GDM1 (cell line): ENCODE measurements around the gene CORO1C.
A peak's percentile ranks its signal among the peaks of the same experiment; 100 is the strongest.

Experiments
- DNase-seq: peaks from one replicate; lab custom pipeline; 2025; lab: John Stamatoyannopoulos, UW

The CORO1C gene

DNA sequence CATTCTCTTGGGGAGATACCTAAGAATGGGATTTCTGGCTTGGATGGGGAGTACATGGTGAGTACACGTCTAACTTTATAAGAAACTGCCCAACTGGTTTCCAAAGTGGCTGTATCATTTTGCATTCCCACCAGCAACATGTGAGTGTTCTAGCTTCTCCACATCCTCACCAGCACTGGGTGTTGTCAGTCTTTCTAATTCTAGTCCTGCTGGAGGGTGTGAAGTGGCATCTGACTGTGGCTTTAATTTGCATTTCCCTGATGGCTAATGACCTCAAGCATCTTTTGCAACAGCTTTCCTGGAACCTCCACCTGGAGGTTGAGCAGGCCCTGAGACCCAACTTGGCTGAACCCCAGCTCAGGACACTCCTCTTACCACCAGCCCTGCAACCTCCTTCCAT lies 115.4 kb downstream of the CORO1C start:
- DNase-seq, result no peak

GRCh38 chr12:108614639-108615038 lies 116.7 kb downstream of the CORO1C start:
- no peak for DNase-seq

DNA sequence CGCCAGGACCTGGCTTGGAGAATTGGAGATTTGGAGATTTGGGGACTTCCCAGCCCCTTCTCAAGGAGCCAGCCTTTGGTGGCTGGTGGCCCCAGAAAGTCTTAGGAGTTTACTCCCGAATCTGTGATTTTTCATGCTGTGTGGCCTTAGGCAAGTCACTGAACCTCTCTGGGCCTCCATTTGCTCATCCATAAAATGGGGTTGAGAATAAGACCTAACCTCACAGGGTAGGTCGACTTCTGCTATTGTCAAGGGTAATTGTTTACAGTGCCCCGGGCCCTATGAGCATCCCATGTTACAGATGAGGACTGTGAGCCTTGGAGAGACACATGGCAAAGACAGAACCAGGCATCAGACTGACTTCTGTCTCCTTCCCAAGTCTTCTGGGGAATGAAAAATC lies 117.3 kb downstream of the CORO1C start:
- DNase-seq, result no peak

DNA sequence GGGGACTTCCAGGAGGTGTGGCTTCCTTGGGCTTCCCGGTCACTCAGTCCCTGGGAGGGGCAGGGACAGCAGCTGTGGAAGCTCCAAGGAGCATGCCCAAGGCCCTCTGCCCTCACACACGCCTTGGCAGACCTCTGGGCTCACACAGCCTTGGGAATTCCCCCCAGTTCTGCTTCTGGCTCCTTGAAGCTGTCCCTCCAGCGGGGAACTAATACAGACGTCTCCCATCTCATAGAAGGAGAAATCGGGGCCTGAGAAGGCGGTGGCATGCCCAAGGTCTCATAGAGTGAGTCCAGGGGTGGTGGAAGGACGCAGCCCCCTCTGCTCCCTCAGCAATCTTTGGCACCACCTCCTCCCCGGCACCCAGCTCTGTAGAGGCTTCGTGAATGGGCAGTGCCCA lies 117.8 kb downstream of the CORO1C start:
- no peak for DNase-seq

GRCh38 chr12:108612788-108613282 lies 118.5 kb downstream of the CORO1C start:
- DNase-seq, result no peak

DNA sequence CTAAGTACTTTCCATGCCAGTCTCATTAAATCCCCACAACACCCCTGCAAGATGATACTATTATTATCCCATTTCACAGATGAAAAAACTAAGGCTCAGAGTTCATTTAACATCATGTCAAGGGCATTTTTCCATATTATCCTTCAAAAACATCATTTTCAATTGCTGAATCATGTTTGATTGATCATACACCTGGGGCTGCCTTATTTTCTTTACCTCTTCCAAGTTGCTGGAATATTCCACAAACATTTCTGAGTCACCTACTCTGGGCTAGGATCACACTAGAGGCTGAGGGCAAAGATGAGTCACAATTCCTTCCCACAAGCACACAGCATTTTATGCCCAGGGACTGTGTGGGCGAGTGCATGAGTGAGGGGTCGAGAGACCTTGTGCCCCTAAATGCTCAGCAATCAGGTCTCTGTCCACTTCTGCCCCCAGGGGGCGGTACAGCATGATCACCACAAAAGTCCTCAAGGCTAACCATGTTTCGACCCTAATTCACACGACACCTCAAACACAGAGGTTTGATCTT lies 119.4 kb downstream of the CORO1C start:
- peak; percentile 26 for DNase-seq

DNA sequence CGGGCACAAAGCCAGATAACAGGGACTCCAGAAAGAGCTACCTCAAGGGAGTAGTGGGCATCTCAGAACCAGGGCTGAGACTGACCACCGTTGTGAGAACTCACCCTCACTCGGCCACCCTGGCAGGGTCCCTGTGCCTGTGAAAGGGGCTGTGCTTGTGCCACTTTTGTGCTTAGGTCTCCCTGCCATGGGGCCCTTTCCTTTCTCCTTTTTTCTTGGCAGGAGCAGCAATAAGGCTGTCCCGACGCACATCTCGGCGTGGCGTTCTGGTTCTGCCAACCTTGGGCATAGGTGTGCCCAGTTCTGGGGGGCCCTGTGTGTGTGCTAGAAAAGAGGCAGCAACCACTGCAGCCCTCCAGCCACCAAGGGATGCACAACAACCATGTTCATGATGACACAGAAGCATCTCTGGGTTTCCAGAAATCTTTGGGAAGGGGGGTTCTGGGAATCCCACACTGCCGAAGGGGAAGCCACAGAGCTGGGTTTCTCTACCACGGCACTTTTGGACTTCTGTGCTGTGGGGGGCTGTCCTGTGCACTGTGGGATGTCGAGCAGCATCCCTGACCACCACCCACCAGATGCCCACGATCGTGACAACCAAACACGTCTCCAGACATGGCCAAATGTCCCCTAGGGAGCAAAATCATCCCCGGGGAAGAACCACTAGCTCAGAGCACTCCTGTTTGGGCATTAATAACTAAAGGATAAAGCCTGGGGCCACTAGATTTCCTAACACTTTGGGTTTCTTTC lies 120.3 kb downstream of the CORO1C start:
- no peak for DNase-seq

GRCh38 chr12:108610336-108610815 lies 120.9 kb downstream of the CORO1C start:
- DNase-seq, result no peak

DNA sequence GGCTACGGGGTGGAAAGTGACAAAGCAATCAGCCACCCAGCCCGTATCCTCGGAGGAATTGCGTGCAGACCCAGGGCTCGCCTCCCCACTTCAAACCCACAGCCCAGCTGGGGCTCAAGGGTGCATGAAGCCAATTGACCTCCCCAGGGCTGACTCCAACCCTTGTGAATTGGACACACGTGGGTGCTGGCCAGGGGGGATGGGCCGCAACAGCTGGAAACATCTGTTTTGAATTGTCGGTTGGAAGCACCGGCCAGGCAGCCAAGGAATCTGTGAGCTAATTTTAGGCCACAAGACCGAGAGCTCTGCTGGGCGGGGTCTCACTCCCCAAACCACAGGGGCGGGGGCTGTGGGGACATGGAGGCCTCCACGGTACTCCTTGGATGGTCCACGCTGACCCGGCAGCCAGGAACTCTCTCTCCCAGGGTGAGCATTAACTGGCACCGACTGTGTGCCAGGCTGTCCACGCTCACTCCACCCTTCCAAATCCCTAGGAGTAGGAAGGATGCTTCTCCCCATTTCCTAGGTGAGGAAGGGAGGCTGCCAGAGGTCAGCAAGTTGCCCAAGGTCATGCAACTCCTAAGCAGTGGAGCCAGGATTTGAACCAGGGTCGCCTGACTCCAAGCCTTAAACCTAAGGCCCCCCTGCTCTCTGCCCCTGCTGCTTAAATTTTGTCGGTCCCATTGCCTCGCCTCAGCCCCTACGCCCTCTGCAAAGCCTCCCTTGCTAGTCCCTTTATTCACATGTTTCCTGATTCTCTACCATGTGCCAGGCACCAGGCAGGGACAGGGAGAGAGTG lies 121.6 kb downstream of the CORO1C start:
- no peak for DNase-seq

DNA sequence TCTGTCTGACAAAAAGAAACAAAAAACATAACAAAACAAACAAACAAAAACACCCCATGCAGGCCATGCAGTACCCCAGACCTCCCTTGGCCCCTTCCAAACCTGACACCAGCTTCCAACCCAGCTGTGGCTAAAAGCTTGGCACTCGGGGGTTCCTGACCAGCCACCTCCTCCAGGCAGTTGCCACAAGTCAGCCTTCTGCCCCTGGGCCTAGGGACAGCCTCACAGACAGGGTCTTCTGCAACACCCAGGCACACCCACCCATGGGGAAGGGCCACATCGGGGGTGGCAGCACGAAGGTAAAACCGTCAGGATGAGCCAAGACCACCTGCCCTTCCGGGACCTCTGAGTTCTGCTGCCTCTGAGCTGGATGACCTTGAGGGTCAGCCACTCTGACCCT lies 122.7 kb downstream of the CORO1C start:
- no peak for DNase-seq

- no peak for DNase-seq
These were observed 123.2 kb downstream of the CORO1C start for GRCh38 chr12:108607981-108608600.

DNA sequence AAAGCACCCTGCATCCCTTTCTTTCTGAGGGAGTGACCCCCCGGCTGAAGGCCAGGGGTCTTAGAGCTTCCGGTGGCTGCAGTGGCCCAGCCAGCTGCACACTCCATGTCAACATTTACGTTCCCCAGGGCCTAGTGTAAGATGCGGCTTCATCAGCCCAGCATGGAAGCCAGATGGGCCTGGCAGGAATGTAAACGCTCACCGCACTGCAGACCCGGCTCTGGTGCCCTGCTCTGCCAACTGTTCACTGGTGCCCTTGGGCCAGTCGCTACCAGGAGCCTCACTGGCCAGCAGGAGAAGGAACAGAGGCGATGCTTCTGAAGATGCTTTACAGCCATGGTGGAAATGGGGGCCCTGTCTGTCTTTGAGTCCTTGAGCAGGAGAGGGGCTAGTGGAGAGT lies 124.8 kb downstream of the CORO1C start:
- DNase-seq, result no peak

DNA sequence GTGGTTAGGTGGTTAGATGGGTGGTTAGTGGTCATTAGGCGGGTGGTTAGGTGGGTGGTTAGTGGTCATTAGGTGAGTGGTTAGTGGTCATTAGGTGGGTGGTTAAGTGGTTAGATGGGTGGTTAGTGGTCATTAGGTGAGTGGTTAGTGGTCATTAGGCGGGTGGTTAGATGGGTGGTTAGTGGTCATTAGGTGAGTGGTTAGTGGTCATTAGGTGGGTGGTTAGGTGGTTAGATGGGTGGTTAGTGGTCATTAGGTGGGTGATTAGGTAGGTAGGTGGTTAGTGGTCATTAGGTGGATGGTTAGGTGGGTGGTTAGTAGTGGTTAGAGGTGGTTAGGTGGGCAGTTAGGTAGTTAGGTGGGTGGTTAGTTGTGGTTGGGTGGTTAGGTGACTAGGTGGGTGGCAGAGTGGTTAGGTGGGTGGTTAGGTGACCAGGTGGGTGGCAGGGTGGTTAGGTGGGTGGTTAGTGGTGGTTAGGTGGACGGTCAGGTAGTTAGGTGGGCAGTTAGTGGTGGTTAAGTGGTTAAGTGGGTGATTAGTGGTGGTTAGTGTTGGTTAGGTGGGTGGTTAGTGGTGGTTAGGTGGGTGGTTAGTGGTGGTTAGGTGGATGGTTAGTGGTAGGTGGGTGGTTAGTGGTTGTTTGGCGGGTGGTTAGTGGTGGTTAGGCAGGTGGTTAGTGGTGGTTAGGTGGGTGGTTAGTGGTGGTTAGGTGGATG lies 125.5 kb downstream of the CORO1C start:
- no peak for DNase-seq

DNA sequence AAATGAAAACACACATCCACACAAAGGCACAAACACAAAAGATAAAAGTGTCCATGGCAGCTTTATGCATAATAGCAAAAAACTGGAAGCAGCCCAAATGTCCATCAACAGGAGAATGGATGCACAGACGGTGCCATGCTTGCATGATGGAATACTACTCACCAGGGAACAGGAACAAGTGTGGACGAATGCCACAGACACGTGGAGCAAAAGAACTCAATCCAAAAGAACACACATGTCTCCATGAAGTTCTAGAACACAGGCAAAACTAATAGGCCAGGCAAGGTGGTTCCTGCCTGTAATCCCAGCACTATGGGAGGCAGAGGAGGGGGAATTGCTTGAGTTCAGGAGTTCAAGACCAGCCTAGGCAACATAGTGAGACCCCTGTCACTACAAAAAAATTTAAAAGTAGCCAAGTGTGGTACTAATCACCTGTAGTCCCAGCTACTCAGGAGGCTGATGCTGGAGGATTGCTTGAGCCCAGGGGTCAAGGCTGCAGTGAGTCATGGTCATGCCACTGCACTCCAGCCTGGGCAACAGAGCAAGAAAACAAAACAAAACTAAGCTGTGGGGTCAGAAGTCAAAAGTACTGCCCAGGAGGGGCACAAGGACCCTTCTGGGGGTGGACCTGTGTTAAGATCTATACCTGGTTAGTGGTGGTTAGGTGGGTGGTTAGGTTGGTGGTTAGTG lies 126.2 kb downstream of the CORO1C start:
- no peak for DNase-seq

DNA sequence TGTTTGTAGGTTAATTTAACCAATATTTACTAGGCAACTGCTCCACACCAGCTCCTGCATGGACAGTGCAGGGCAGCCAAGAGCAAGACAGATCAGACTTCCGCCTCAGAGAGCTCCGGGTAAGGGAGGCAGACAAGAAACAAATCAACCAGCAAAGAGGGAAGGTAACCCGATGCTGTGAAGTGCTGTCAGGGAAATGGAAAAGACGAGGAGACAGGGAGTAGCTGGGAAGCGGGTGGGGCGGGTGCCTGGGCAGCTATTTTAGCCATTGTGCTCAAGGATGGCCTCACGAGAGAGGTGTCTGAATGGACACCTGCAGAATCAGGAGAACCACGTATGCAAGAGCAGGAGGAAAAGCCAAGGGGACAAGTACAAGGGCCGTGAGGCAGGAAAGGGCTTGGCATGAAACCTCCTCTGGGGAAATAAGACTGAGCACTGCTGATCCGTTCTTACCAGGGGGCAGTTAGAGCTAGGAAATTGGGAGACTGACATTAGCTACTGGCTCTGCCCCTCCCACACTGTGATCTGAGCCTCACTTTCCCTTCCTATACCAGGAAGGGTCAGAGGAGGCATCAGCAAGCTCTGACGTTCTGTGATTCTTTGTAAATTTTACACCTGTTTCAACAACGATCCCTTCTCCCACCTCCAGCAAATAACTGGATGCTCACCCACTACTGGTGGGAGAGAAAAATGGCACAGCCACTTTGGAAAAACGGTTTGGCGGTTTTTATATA lies 126.9 kb downstream of the CORO1C start:
- no peak for DNase-seq

GRCh38 chr12:108603743-108604142 lies 127.6 kb downstream of the CORO1C start:
- no peak for DNase-seq

DNA sequence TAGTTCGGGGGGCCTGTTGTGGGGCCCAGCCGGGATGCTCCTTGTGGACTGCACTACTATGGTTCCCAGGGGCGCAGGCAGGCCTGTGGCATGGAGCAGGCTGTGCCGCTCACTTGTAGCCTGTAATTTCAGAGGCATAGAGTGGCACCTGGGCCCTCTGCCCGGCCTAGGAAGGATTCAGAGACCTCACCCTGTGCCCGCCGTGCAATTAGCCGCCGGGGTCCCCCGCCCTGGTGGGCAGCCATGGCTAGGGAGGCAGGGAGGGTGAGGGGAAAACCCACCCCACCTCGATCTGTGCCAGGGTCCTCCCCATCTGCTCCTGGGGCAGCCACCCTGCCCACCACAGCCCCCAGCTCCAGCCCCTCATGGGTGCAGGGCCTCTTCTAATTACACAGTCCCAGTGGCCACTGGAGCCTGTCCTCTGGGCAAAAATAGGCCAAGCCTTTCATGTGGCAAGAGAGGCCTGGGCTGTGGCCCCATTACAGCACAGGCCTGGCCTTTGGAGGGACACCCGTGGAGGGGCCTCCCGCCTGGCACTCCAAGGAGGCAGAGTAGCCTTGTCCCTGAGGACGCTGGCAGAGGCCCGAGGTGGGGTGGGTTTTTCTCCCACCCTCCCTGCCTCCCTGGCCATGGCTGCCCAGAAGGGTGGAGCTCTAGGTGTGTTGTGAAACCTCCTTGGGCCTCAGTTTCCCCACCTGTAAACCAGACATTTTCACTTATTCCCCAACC lies 128.2 kb downstream of the CORO1C start:
- no peak for DNase-seq

DNA sequence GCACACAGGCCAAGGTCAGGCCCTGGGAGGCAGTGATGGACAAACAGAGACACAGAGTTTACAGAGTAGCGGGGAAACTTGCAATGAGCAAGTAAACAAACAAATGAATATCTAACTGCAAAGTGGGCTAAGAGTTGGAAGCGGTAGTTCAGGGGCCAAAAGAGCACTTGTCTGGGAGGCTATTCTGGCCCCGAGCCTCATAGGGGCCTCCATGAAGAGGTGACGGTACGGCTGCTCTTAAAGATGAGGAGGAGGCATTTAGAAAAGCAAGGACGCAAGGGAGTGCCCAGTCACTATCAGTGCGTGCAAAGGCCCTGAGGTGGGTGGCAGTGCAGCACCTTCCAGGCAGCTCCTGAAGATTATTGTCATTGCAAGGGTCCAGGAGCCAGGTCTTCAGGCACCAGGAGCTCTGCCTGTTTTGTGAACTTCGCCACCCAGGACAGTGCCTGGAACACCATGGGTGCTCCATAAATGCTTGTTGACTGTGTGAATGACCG lies 129.1 kb downstream of the CORO1C start:
- DNase-seq, result no peak

- DNase-seq, result no peak
These were observed 130.7 kb downstream of the CORO1C start for GRCh38 chr12:108600702-108601007.
